SH-SY5Y (cell line): ENCODE results near the gene FYN.

ENCODE experiments used
- GATA2 ChIP-seq: IDR thresholded peaks from 2 replicates; pipeline ENCODE4 v1.6.1; 2011; ENCODE audit warnings: mild to moderate bottlenecking, low read depth, low read length
- GATA3 ChIP-seq: IDR thresholded peaks from 2 replicates; pipeline ENCODE4 v1.6.1; 2011; ENCODE audit warnings: low read depth, mild to moderate bottlenecking, low read length, moderate library complexity

DNA sequence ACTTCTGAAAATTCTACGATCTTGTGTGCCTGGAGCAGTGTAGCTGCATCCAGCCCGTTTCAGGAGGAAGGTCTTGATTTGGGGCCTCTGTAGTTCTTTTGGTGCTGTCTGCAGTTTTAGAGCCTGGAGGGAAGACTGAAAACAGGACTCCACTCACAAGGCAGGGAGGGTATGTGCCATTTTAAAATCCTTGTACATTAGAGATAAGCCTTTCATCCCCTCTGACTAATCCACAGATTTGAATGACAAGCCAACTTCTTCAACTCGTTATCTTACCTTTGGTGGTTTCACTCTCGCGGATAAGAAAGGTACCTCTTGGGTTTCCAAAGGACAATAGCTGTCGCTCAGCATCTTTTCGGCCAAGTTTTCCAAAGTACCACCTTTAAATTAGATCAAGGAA lies 169.5 kb downstream of the FYN start:
- TF ChIP-seq GATA2 (no peak), GATA3 (no peak)
